ENCODE data around the gene TBCK.

- TF ChIP-seq CTCF (IDR thresholded peaks at IDR 0.05 in 8 of 11, conservative IDR thresholded peaks at IDR 0.05 in 3 of 11) (no peak), POLR2AphosphoS5 (IDR thresholded peaks at IDR 0.05) (no peak)
These were observed 189.9 kb downstream of the TBCK start for GRCh38 chr4:106126062-106126461.

Data from spleen (tissue), 7 donors.